ENCODE measurements around the gene AGAP1. TPM values are rescaled to one million over a fixed set of nuclear protein-coding genes. Genes with fewer than 3 reads are reported as not detected.

The AGAP1 gene
- total RNA-seq, 1 experiment from 2014 or later, result 25.8 TPM

GRCh38 chr2:236103981-236104380 lies 610.1 kb downstream of the AGAP1 start:
- Histone ChIP-seq H3K14ac (ENCODE audit: insufficient read depth, low read length) (no peak overlapping the region), H3K4me1 (ENCODE audit: insufficient read depth, low read length) (peaks cover 6% of the 10 kb centered on the region; the same call in 1 of the 2 replicates), H3K56ac (ENCODE audit: insufficient read length, low read depth, low read length) (no peak overlapping the region), H4K5ac (ENCODE audit: insufficient read length, low read depth, low read length) (no peak overlapping the region), H3K23ac (ENCODE audit: insufficient read length, low read depth, low read length) (no peak overlapping the region), H3K4ac (ENCODE audit: low read depth, low read length) (no peak overlapping the region), H4K91ac (ENCODE audit: insufficient read length, low read depth, low read length) (no peak overlapping the region), H3T11ph (ENCODE audit: low read length) (no peak overlapping the region), H3K79me1 (ENCODE audit: insufficient read depth, low read depth, low read length, poor library complexity, severe bottlenecking) (no peaks in the 10 kb centered on the region), H3K27ac (ENCODE audit: insufficient read length, low read depth, low read length) (no peak overlapping the region), H2AK5ac (ENCODE audit: insufficient read length, low read length) (no peak overlapping the region), H3K9me3 (ENCODE audit: control insufficient read depth, low read depth, low read length) (no peaks in the 10 kb centered on the region), H4K20me1 (ENCODE audit: control insufficient read depth, insufficient read depth, insufficient read length) (no peaks in the 10 kb centered on the region), H2BK120ac (ENCODE audit: low read depth, low read length, poor library complexity, severe bottlenecking) (no peak overlapping the region), H2BK20ac (ENCODE audit: low read depth, low read length, poor library complexity, severe bottlenecking) (no peak overlapping the region), H3K27me3 (ENCODE audit: insufficient read depth, low read length) (no peaks in the 10 kb centered on the region), H3K79me2 (ENCODE audit: insufficient read depth, low read length) (no peaks in the 10 kb centered on the region), H4K8ac (replicated peaks; ENCODE audit: insufficient read length, low read depth, low read length) (no peak overlapping the region), H3K4me2 (ENCODE audit: insufficient read depth, insufficient read length, low read length) (no peak overlapping the region), H2BK5ac (ENCODE audit: insufficient read length, low read length) (no peak overlapping the region), H2BK12ac (ENCODE audit: insufficient read length, low read depth, low read length) (no peak overlapping the region), H3K18ac (ENCODE audit: insufficient read length, low read depth, low read length) (no peak overlapping the region), H3K23me2 (ENCODE audit: insufficient read length, low read depth, low read length, poor library complexity, severe bottlenecking) (no peaks in the 10 kb centered on the region), H2BK15ac (ENCODE audit: low read depth, low read length) (no peak overlapping the region), H2AFZ (ENCODE audit: low read length) (no peak overlapping the region), H3K9ac (ENCODE audit: extremely low read depth, insufficient read length, low read length) (no peak overlapping the region)
- no peaks in the 10 kb centered on the region; a peak in 1 of 7 replicates for H3K36me3 Mint-ChIP-seq (ENCODE audit: insufficient read depth in 1 of 3, low read depth in 3 of 3)
- H3K9me3 Mint-ChIP-seq, result no peaks in the 10 kb centered on the region
- peaks cover 18 to 23% of the 10 kb centered on the region in 2 experiments for H3K4me1 Mint-ChIP-seq
- peak overlapping the region in 1 of 3 experiments; percentile 76; a peak in 1 of 7 replicates for H3K27ac Mint-ChIP-seq
- WGBS (ENCODE audit: extremely low coverage, insufficient read length, low lambda C conversion rate), result no CpG with 5 or more reads among the region's 9 CpGs
- TF ChIP-seq CTCF (conservative IDR thresholded peaks at IDR 0.05), result no peak
- H3K4me3 Mint-ChIP-seq, result no peak overlapping the region
- peaks cover 5% of the 10 kb centered on the region for H3K27me3 Mint-ChIP-seq (ENCODE audit: low read depth)
- no peak for DNase-seq

All from H9 (cell line).